WTC11 (cell line): ENCODE results near the gene GANAB. TPM values are rescaled to one million over a fixed set of nuclear protein-coding genes. Genes with fewer than 3 reads are reported as not detected.
A peak's percentile ranks its signal among the peaks of the same experiment; 100 is the strongest.

ENCODE experiments used
- ATAC-seq: fragments of 200-7000 bp; cut with Tn5 transposase; 2 replicates; pipeline ENCODE4 v1.10.0; 2021; ENCODE audit warnings: mild to moderate bottlenecking, moderate library complexity
- CTCF ChIA-PET: fragments of 300-600 bp; sonication (Branson Sonifier 250); formaldehyde crosslinking; loops from one replicate; lab custom pipeline; 2021; ENCODE audit warnings: antibody characterized with exemption; lab: Charles Lee
- POLR2A ChIA-PET: fragments of 350-600 bp; sonication (Branson Sonifier 250); formaldehyde crosslinking; loops from one replicate; lab custom pipeline; 2021; ENCODE audit warnings: antibody characterized with exemption; lab: Charles Lee
- DNase-seq: peaks from one replicate; pipeline ENCODE4 v3.0.0; 2021; ENCODE audit warnings: low spot score
- H3K27ac Mint-ChIP-seq: 2 replicates; pipeline ENCODE4 v1.8.0; 2021; ENCODE audit warnings: mixed read lengths
- H3K27me3 Mint-ChIP-seq: 2 replicates; pipeline ENCODE4 v1.8.0; 2021; ENCODE audit warnings: low read depth, mild to moderate bottlenecking, moderate library complexity, mixed read lengths
- H3K36me3 Mint-ChIP-seq: 2 replicates; pipeline ENCODE4 v1.8.0; 2021; ENCODE audit warnings: mixed read lengths
- H3K4me1 Mint-ChIP-seq: 2 replicates; pipeline ENCODE4 v1.8.0; 2022; ENCODE audit warnings: mixed read lengths
- H3K4me3 Mint-ChIP-seq: 2 replicates; pipeline ENCODE4 v1.8.0; 2021; ENCODE audit warnings: mild to moderate bottlenecking, moderate library complexity, mixed read lengths
- H3K9me3 Mint-ChIP-seq: 2 replicates; pipeline ENCODE4 v1.8.0; 2021; ENCODE audit warnings: mixed read lengths
- ATF1 ChIP-seq: sonication (generic); formaldehyde crosslinking; IDR thresholded peaks from 2 replicates; pipeline ENCODE4 v1.8.1; 2023; ENCODE audit warnings: mild to moderate bottlenecking, moderate library complexity, missing genetic modification reagents
- ATF2 ChIP-seq: sonication (generic); formaldehyde crosslinking; IDR thresholded peaks from 2 replicates; pipeline ENCODE4 v1.8.1; 2022; ENCODE audit warnings: low read depth, missing genetic modification reagents, borderline replicate concordance
- ATF3 ChIP-seq: sonication (generic); formaldehyde crosslinking; conservative IDR thresholded peaks from 2 replicates; pipeline ENCODE4 v1.8.1; 2022; ENCODE audit warnings: mild to moderate bottlenecking, missing genetic modification reagents
- ESRRA ChIP-seq: sonication (generic); formaldehyde crosslinking; IDR thresholded peaks from 2 replicates; pipeline ENCODE4 v1.8.1; 2022; ENCODE audit warnings: mild to moderate bottlenecking, missing genetic modification reagents, borderline replicate concordance
- GRHL2 ChIP-seq: fragments of 250-450 bp; sonication (Bioruptor Pico); IDR thresholded peaks from 2 replicates; pipeline ENCODE4 v1.8.0; 2022; ENCODE audit warnings: mild to moderate bottlenecking, moderate library complexity; ENCODE audit not compliant: insufficient replicate concordance, severe bottlenecking
- GTF2I ChIP-seq: fragments of 250-450 bp; sonication (Bioruptor Pico); conservative IDR thresholded peaks from 2 replicates; pipeline ENCODE4 v1.4.0; 2021; ENCODE audit warnings: mild to moderate bottlenecking
- MYBL2 ChIP-seq: sonication (generic); formaldehyde crosslinking; IDR thresholded peaks from 2 replicates; pipeline ENCODE4 v1.8.1; 2023; ENCODE audit warnings: mild to moderate bottlenecking, moderate library complexity, missing genetic modification reagents
- NR3C1 ChIP-seq: sonication (generic); formaldehyde crosslinking; conservative IDR thresholded peaks from 2 replicates; pipeline ENCODE4 v1.8.1; 2023; ENCODE audit warnings: low read depth, mild to moderate bottlenecking, missing genetic modification reagents
- OVOL2 ChIP-seq: fragments of 250-450 bp; sonication (Bioruptor Pico); IDR thresholded peaks from 2 replicates; pipeline ENCODE4 v1.9.0; 2021; ENCODE audit warnings: mild to moderate bottlenecking, borderline replicate concordance
- RORB ChIP-seq: fragments of 250-450 bp; sonication (Bioruptor Pico); IDR thresholded peaks from 2 replicates; pipeline ENCODE4 v1.9.0; 2021; ENCODE audit warnings: mild to moderate bottlenecking
- SP1 ChIP-seq: sonication (generic); formaldehyde crosslinking; conservative IDR thresholded peaks from 2 replicates; pipeline ENCODE4 v1.8.1; 2022; ENCODE audit warnings: missing genetic modification reagents
- ZBTB43 ChIP-seq: sonication (generic); formaldehyde crosslinking; IDR thresholded peaks from 2 replicates; pipeline ENCODE4 v1.8.1; 2023; ENCODE audit warnings: mild to moderate bottlenecking, missing genetic modification reagents
- ZNF121 ChIP-seq: sonication (generic); formaldehyde crosslinking; IDR thresholded peaks from 2 replicates; pipeline ENCODE4 v1.8.0; 2023; ENCODE audit warnings: missing genetic modification reagents
- total RNA-seq: library from RNA; stranded (reverse); gene quantifications from 3 replicates; pipeline ENCODE4 v1.2.3, GENCODE V29; 2021
- TF ChIP-seq, protein P1 (sequence below): sonication (generic); formaldehyde crosslinking; IDR thresholded peaks from 2 replicates; pipeline ENCODE4 v1.8.0; 2023; ENCODE audit warnings: mild to moderate bottlenecking, missing genetic modification reagents
- TF ChIP-seq, protein P2 (sequence below): sonication (generic); formaldehyde crosslinking; IDR thresholded peaks from 2 replicates; pipeline ENCODE4 v1.8.0; 2022; ENCODE audit warnings: mild to moderate bottlenecking, missing genetic modification reagents
- TF ChIP-seq, protein P3 (sequence below): sonication (generic); formaldehyde crosslinking; IDR thresholded peaks from 2 replicates; pipeline ENCODE4 v1.8.0; 2022; ENCODE audit warnings: missing genetic modification reagents
- TF ChIP-seq, protein P4 (sequence below): sonication (generic); formaldehyde crosslinking; IDR thresholded peaks from 2 replicates; pipeline ENCODE4 v1.8.0; 2022; ENCODE audit warnings: mild to moderate bottlenecking, missing genetic modification reagents

The GANAB gene
- total RNA-seq, 1 experiment from 2014 or later, result 327 TPM

DNA sequence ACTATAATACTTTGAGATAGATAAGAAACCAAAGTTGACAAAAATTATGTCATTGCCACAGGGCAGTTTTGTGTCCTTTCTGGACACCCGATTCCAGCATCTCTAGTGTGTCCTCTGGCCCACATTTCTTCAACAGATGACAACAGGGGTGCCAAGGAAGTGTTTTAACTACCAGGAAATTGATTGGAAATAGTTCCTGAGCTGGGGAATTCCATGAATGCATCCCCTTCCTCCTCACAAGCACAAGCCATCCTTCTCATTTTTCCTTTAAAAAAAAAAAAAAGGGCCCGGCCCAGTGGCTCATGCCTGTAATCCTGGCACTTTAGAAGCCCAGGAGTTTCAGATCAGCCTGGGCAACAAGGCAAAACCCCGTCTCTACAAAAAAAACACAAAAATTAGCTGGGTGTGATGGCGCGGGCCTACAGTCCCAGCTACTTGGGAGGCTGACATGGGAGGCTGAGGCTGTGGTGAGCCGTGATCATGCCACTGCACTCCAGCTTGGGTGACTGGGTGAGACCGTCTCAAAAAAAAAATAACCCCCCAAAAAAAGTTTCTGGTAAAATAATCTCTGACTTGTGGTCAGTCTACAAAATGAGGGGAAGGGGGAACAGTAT, 23.8 kb downstream of the GANAB start:
- H3K9me3 Mint-ChIP-seq, result no peaks in the 10 kb centered on the region
- peaks cover 27% of the 10 kb centered on the region for H3K36me3 Mint-ChIP-seq
- POLR2A ChIA-PET, result interaction anchor here (0.7 to 3.0 kb wide), 17 partner anchors 9 to 239 kb away, joined by 3 to 37 read pairs (median 7); partner anchors contain the start of genes BSCL2, C11orf98, CSKMT and EEF1G
- 0 out of 2 replicates have a peak, but pooled peaks have one; percentile 5 for TF ChIP-seq ATF1 (CRISPR knock-in tag)
- TF ChIP-seq GTF2I (CRISPR knock-in tag), result no peak
- TF ChIP-seq, all 79 proteins: peak for 1
- CTCF ChIA-PET, result interaction anchor here (0.9 to 4.5 kb wide), 10 partner anchors 11 to 198 kb away, joined by 3 to 51 read pairs (median 6); partner anchors contain the start of genes EEF1G, EML3, ROM1 and TUT1
- ATAC-seq (no peak), DNase-seq (no peak)
- H3K27ac Mint-ChIP-seq, result peak overlapping the region; percentile 91
- peak overlapping the region; percentile 97 for H3K4me3 Mint-ChIP-seq
- peaks cover 16% of the 10 kb centered on the region for H3K4me1 Mint-ChIP-seq
- H3K27me3 Mint-ChIP-seq, result no peaks in the 10 kb centered on the region

DNA sequence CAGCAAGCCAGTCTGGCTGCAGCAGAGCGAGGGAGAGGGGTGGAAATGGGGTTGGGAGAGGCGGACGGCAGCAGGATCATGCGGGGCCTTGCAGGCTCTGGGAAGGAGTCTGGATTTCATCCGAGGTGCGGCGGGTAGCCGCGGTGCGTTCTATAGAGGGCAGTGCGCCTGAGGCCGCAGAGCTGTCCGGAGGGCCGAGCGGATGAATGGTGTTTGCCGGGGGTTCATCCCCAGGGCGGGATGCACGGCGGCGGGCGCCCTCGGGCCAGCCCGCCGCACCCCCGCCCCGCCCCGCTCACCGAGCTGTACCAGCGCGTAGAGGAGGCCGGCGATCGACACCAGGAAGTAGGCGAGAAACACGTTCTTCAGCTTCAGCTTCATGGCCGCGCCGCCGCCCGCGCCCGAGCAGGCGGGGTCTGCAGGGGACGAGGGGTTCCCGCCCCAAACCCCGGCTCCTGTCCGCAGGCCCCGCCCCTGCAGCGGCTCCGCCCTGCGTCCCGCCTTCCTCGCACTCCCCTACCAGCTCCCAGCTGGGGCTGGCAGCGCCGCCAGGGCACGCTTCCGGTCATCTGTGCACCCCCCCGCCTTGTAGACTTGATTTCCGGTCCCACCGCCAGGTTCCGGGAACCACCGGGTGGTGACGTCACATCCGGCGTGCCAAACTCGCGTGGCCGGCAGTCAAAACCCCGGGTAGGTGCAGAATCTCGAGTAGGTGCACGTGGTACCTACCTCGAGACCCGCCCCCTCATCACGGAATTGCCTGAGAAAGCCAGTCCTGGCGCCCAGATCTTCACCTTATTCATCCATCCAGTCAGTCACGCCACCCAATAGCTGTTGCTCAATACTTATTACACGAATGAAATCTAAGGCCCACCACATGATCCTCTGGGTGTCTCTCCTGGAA, 24.6 kb downstream of the GANAB start, which contains the start of gene B3GAT3:
Gene B3GAT3, minus strand, starts transcription at position 420 of the 904 bp plus-strand sequence. Its CDS starts 39 bp downstream, at position 381.
- DNase-seq (peak; percentile 99), ATAC-seq (peak; percentile 97)
- no peaks in the 10 kb centered on the region for H3K27me3 Mint-ChIP-seq
- peaks cover 19% of the 10 kb centered on the region for H3K36me3 Mint-ChIP-seq
- peak within 1 kb of the TSS; percentile 97 for H3K4me3 Mint-ChIP-seq
- H3K9me3 Mint-ChIP-seq, result no peaks in the 10 kb centered on the region
- ChIA-PET POLR2A (interaction anchor here (0.6 to 3.0 kb wide), 22 partner anchors 9 to 240 kb away, joined by 3 to 37 read pairs (median 6); partner anchors contain the start of genes BSCL2, C11orf98, CSKMT and EEF1G), CTCF (interaction anchor here (0.6 to 4.5 kb wide), 21 partner anchors 10 to 227 kb away, joined by 3 to 51 read pairs (median 4); partner anchors contain the start of genes BSCL2, C11orf98, EEF1G and EML3)
- H3K4me1 Mint-ChIP-seq, result peaks cover 16% of the 10 kb centered on the region
- peak within 1 kb of the TSS; percentile 93 for H3K27ac Mint-ChIP-seq
- TF ChIP-seq ESRRA (no peak), SP1 (CRISPR knock-in tag) (peak; percentile 96), OVOL2 (CRISPR knock-in tag) (no peak), MYBL2 (CRISPR knock-in tag) (no peak), GRHL2 (no peak), ATF3 (CRISPR knock-in tag) (no peak), ATF2 (CRISPR knock-in tag) (no peak), RORB (CRISPR knock-in tag) (no peak), NR3C1 (CRISPR knock-in tag) (0 out of 2 replicates have a peak, but pooled peaks have one; percentile 43), ZNF121 (CRISPR knock-in tag) (no peak), ZBTB43 (CRISPR knock-in tag) (0 out of 2 replicates have a peak, but pooled peaks have one; percentile 47)
- TF ChIP-seq, protein P1, sequence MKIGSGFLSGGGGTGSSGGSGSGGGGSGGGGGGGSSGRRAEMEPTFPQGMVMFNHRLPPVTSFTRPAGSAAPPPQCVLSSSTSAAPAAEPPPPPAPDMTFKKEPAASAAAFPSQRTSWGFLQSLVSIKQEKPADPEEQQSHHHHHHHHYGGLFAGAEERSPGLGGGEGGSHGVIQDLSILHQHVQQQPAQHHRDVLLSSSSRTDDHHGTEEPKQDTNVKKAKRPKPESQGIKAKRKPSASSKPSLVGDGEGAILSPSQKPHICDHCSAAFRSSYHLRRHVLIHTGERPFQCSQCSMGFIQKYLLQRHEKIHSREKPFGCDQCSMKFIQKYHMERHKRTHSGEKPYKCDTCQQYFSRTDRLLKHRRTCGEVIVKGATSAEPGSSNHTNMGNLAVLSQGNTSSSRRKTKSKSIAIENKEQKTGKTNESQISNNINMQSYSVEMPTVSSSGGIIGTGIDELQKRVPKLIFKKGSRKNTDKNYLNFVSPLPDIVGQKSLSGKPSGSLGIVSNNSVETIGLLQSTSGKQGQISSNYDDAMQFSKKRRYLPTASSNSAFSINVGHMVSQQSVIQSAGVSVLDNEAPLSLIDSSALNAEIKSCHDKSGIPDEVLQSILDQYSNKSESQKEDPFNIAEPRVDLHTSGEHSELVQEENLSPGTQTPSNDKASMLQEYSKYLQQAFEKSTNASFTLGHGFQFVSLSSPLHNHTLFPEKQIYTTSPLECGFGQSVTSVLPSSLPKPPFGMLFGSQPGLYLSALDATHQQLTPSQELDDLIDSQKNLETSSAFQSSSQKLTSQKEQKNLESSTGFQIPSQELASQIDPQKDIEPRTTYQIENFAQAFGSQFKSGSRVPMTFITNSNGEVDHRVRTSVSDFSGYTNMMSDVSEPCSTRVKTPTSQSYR (CRISPR knock-in tag), result no peak
- TF ChIP-seq, protein P2, sequence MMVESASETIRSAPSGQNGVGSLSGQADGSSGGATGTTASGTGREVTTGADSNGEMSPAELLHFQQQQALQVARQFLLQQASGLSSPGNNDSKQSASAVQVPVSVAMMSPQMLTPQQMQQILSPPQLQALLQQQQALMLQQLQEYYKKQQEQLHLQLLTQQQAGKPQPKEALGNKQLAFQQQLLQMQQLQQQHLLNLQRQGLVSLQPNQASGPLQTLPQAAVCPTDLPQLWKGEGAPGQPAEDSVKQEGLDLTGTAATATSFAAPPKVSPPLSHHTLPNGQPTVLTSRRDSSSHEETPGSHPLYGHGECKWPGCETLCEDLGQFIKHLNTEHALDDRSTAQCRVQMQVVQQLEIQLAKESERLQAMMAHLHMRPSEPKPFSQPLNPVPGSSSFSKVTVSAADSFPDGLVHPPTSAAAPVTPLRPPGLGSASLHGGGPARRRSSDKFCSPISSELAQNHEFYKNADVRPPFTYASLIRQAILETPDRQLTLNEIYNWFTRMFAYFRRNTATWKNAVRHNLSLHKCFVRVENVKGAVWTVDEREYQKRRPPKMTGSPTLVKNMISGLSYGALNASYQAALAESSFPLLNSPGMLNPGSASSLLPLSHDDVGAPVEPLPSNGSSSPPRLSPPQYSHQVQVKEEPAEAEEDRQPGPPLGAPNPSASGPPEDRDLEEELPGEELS, result peak; percentile 84
- TF ChIP-seq, protein P3, sequence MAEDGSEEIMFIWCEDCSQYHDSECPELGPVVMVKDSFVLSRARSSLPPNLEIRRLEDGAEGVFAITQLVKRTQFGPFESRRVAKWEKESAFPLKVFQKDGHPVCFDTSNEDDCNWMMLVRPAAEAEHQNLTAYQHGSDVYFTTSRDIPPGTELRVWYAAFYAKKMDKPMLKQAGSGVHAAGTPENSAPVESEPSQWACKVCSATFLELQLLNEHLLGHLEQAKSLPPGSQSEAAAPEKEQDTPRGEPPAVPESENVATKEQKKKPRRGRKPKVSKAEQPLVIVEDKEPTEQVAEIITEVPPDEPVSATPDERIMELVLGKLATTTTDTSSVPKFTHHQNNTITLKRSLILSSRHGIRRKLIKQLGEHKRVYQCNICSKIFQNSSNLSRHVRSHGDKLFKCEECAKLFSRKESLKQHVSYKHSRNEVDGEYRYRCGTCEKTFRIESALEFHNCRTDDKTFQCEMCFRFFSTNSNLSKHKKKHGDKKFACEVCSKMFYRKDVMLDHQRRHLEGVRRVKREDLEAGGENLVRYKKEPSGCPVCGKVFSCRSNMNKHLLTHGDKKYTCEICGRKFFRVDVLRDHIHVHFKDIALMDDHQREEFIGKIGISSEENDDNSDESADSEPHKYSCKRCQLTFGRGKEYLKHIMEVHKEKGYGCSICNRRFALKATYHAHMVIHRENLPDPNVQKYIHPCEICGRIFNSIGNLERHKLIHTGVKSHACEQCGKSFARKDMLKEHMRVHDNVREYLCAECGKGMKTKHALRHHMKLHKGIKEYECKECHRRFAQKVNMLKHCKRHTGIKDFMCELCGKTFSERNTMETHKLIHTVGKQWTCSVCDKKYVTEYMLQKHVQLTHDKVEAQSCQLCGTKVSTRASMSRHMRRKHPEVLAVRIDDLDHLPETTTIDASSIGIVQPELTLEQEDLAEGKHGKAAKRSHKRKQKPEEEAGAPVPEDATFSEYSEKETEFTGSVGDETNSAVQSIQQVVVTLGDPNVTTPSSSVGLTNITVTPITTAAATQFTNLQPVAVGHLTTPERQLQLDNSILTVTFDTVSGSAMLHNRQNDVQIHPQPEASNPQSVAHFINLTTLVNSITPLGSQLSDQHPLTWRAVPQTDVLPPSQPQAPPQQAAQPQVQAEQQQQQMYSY (CRISPR knock-in tag), result no peak
- TF ChIP-seq, protein P4, sequence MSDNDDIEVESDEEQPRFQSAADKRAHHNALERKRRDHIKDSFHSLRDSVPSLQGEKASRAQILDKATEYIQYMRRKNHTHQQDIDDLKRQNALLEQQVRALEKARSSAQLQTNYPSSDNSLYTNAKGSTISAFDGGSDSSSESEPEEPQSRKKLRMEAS (CRISPR knock-in tag), result peak; percentile 97
